GM11168 (cell line): ENCODE measurements around the gene USP1.

Source experiments
- in situ Hi-C: fragments of 300-500 bp; cut with MboI; formaldehyde crosslinking; loops from one replicate; pipeline ENCODE4 v1.12.0; 2022; ENCODE audit warnings: low sequenced_read_pairs; ENCODE audit not compliant: unreplicated experiment

The USP1 gene

DNA sequence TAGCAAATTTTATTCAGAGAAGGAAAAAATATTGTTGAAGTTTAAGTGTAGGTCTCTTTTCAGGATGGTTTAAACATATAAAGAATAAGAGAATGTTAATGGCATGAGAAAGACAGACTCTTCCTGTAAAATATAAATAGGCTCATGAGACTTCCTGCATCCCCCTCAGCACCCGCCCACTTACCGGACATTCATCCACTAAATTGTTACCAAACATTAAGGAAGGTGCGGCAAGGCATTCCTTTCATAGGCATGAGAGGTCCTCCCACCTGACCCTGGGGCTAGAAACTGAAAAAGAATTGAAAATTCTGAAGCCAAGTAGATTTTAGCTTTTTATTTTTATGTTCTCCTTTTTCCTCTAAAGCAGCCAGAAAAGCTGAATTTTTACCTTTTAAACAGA lies 10.6 kb upstream of the USP1 start:
- in situ Hi-C loops: no loop called here

DNA sequence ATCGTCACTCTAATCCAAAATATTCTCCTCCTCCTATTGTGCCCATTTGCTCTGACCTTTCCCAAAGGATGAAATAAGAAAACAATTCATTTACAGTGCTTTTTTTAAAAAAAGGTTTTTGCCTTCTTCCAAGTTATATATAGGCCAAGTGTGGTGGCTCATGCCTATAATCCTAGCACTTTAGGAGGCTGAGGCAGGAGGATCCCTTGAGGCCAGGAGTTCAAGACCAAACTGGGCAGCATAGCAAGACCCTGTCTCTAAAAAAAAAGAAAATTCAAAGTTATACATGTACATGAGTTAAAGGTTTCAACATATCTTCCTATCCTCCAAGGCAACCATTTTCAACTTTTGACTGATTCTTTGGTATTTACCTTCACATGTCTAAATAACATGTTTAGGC lies 10.1 kb upstream of the USP1 start:
- in situ Hi-C loops: no loop called here

DNA sequence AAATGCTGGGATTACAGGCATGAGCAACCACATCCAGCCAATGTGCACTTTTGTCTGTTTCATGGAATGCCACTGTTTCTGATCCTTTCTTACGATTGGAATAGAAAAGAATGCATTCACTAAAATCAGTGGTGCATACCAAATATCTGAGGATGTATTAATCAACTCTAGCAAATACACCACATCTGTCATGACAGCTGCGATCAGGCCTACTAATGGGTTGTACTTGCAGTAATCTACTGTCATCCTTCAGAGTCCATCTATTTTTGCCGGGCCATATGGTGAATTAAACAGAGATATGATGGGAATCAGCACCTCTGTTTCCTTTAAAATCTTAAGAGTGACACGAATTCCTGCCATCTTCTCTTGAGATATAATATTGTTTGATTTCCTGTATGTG lies 8.5 kb upstream of the USP1 start:
- in situ Hi-C loops: no loop called here

DNA sequence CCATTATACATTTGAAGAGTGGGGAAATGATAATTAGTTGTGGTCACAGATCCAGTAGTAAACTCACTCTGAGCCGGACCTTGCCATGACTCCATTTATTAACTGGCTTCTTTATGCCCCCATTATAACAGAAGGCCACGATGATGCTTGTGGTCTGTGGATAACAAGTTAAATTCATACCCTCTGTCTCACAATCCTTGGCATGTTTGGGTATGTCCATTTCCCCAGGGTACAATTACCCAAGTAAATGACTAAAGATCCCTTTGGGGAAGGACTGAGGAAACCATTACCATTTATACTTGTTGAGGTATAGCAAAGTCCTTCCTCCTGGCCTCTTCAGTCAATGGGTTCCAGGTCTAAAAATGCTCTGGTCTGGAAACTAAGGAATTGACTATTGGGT lies 7.3 kb upstream of the USP1 start:
- in situ Hi-C loops: no loop called here

- in situ Hi-C loops: no loop called here
These were observed 2.8 kb upstream of the USP1 start for GRCh38 chr1:62433861-62434617.

GRCh38 chr1:62434618-62435001 lies 2.2 kb upstream of the USP1 start:
- in situ Hi-C loops: no loop called here

DNA sequence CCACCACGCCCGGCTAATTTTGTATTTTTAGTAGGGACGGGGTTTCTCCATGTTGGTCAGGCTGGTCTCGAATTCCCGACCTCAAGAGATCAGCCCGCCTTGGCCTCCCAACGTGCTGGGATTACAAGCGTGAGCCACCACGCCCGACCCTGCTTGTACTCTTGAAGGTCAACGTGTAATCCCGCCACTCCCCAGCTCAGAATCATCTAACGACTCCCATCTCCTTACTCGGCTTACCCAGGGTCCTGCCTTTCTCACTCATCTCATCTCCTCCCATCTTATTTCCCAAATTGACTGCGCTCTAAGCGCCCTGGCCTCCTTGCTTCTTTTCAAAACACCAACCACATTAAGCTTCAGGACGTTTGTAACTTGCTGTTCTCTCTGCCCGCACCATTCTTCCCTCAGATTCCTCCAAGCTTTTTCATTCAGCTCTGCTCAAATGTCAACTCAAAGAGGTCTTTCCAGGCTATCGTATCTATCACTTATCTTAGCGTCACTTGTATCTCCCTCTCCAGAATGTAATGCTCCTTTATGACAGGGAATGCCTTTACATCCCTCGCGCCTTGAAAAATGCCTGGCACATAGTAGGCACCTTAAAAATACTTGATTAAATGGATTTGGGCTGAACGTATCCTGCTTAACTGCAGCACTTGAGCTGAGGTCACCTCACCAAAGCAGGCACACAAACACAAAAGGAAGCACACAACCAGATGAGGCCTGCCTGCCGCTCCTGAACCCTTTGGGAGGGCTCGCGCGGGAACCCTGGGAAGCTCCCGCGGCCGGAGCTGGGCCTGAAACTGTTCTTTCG lies 1.4 kb upstream of the USP1 start:
- in situ Hi-C loops: no loop called here

- in situ Hi-C loops: no loop called here
These were observed 797 bp upstream of the USP1 start for GRCh38 chr1:62436039-62436465.

- in situ Hi-C loops: no loop called here
These were observed 558 bp downstream of the USP1 start for GRCh38 chr1:62437273-62437940.

- in situ Hi-C loops: no loop called here
These were observed 1.3 kb downstream of the USP1 start for GRCh38 chr1:62438163-62438562.

GRCh38 chr1:62439652-62440371 lies 3.0 kb downstream of the USP1 start:
- in situ Hi-C loops: no loop called here

DNA sequence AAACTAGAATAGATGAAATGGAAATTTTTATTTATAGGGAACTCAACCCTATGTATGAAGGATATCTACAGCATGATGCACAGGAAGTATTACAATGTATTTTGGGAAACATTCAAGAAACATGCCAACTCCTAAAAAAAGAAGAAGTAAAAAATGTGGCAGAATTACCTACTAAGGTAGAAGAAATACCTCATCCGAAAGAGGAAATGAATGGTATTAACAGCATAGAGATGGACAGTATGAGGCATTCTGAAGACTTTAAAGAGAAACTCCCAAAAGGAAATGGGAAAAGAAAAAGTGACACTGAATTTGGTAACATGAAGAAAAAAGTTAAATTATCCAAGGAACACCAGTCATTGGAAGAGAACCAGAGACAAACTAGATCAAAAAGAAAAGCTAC lies 7.9 kb downstream of the USP1 start:
- in situ Hi-C loops: no loop called here

- in situ Hi-C loops: no loop called here
These were observed 11.5 kb downstream of the USP1 start for GRCh38 chr1:62448221-62448933.

DNA sequence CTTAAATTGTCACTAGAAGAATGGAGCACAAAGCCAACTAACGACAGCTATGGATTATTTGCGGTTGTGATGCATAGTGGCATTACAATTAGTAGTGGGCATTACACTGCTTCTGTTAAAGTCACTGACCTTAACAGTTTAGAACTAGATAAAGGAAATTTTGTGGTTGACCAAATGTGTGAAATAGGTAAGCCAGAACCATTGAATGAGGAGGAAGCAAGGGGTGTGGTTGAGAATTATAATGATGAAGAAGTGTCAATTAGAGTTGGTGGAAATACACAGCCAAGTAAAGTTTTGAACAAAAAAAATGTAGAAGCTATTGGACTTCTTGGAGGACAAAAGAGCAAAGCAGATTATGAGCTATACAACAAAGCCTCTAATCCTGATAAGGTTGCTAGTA lies 13.5 kb downstream of the USP1 start:
- in situ Hi-C loops: no loop called here

- in situ Hi-C loops: no loop called here
These were observed 16.1 kb downstream of the USP1 start for GRCh38 chr1:62452951-62453350.

- in situ Hi-C loops: no loop called here
These were observed 21.1 kb downstream of the USP1 start for GRCh38 chr1:62457955-62458354.

DNA sequence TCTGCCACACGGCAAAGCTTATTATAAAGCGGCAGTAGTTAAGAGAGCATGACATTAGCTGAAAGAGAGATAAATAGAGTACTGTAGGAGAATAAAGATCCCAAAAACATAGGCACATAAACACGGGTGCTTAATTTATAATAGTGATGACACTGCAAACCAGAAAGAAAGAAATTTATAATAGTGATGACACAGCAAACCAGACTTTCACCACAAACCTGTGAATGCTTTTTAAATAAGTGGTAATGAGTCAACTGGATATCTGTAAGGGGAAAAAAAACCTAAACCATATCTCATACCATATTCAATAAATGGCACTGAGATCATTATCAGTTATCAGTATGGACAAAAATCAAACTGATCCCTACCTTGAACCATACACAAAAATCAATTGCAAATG lies 25.5 kb downstream of the USP1 start:
- in situ Hi-C loops: no loop called here

DNA sequence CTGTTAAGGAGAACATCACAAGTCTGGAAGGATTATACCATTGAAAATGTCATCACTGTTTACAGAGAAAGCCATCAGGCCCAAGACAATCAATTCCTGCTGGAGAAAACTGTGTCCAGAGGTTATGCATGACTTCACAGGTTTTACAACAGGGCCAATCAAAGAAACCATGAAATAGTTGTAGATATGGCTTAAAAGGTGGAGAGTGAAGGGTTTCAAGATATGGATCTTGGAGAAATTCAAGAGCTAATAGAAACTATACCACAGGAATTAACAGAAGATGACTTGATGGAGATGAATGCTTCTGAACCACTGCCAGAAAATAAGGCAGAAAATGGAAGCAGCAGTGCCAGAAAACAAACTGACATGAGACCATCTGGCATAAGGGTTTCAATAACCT lies 30.2 kb downstream of the USP1 start:
- in situ Hi-C loops: no loop called here

DNA sequence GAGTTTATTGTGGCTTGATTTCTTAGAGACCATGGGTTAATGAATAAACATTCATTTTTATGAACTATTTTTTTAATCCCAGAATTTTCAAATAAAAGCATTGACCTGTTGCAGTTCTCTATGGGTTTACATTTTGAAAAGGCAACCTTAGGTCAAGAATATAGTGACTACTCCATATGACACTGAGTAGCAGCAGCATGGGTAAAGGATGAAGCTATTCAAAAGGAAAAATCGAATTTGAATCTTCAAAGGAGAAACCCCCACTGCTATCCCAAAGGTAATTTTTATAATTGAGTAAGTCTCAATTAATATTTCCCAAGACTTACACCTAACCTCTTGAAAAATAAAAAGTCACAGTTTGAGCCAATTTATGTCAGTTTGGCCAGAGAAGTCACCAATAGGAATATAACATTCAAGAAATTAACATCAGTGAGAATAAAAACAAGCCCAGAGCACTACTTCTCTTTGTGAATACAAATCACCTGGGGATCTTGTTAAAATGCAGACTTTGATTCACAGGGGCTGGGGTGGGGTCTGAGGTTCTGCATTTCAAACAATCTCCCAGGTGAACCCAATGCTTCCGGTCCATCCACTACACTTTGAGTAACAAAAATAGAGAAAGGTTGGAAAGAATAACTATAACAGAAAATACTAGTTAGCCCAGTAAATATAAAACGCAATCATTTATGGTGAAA lies 39.8 kb downstream of the USP1 start:
- in situ Hi-C loops: no loop called here
